Activated CD8-positive, alpha-beta memory T cell treated with anti-CD3 and anti-CD28 coated beads, Interleukin-2, amount 50 U/mL, for 48 hours (primary cell): ENCODE results near the gene CSNK1G1.
"Not testable (repeated sequence)": the region's sequence is repeated elsewhere in the genome, so short reads cannot be mapped to it uniquely, and the experiment has no call there.

Experiments used
- DNase-seq: peaks from one replicate; pipeline ENCODE4 v3.0.0-alpha.2; 2020

The CSNK1G1 gene

DNA sequence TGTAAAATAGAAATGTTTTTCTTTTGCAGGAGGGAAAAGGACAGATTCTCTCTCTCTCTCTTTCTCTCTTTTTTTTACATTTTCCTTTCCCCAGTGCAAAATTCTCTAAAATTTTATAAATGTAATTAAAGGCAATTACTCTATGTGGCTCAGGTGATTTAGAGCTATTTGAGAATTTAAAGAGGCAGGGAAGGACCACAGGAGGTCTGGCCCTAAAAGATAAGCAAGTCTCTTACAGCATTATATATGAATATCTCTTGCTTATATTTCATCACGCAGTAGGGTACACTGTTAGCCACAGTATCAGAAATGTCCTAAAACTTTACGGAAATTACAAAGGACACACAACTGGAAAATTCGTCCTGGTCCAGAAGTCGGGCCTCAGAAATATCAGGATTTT is 122.7 kb downstream of the CSNK1G1 start:
- no peak for DNase-seq

GRCh38 chr15:64232400-64232799 is 123.6 kb downstream of the CSNK1G1 start:
- no peak for DNase-seq

GRCh38 chr15:64229129-64229724 is 126.7 kb downstream of the CSNK1G1 start:
- no peak for DNase-seq

DNA sequence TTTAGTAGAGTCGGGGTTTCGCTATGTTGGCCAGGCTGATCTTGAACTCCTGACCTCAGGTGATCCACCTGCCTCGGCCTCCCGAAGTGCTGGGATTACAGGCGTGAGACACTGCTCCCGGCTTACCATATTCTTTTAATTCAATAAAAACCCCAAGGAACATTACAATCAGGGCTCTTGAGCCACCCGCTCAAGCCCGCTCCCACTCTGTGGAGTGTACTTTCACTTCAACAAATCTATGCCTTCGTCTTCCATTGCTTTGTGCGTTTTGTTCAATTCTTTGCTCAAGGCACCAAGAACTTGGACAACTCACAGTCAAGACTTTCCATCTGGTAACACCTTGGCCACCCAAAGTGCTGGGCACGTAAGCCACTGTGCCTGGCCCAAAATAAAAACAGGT is 130.2 kb downstream of the CSNK1G1 start:
- no peak for DNase-seq

DNA sequence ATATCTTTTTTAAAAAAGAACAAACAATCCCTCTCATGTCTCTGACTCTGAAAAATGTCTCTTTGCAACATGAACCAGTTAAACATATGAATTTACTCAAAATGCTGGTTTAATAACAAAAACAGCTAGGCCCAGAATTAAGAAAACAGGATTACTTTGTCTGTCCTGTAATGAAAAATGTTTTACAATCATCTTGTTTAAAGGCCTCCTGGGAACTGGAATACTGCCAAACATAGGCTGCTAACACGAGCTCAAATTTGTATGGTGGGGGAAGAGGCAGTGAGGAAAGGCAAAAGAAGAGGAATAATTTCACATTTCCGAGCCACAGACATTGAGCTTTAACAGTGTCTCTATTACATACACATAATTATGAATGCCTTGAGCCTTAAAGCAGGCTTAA is 131.5 kb downstream of the CSNK1G1 start:
- DNase-seq, result no peak

GRCh38 chr15:64223882-64224281 is 132.1 kb downstream of the CSNK1G1 start:
- DNase-seq, result no peak

DNA sequence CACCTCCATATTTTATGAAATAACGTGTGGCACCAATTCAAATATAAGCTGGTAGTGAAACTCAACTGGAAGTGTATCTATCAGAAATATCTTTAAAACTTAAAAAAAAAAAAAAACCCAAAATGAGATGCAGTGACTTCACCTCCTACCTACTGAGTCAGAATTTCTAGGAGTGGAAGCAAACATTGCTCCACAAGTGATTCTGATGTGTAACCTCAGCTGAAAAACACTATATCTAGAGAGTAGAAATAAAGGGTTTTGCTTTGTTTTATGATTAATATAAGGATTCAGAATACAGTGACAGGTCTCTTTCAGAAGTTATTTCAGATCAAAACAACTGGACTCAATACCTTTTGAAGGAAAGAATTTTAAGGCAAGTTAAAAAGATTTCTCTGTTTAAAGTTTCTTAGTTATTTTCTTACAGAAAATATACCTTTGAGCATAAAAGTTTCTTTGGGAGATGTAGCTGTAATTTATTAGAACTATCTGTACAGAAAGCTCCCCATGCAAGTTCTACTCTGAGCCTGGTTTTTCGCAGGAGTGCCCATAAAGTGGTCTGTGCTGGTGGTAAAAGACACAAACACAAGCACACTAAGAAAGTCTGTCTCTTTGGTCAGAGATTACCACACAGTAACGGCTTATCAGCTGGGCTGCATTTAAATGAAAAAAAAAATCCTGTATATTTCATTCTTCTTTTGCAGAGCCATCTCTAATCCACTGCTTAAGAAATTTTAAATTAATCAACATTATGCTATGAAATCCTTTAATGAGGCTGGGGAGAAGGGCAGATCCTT is 133.2 kb downstream of the CSNK1G1 start:
- DNase-seq, result no peak

- not testable (repeated sequence) for DNase-seq
Observed at GRCh38 chr15:64221911-64222310, 134.1 kb downstream of the CSNK1G1 start.

DNA sequence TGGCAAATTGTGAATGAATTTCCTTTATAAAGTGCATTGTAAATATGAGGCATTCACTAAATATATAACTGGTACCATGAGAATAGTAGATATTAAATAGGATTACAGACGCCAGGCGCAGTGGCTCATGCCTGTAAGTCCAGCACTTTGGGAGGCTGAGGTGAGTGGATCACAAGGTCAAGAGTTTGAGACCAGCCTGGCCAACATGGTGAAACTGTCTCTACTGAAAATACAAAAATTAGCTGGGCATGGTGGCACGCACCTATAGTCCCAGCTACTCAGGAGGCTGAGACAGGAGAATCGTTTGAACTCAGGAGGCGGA is 138.6 kb downstream of the CSNK1G1 start:
- not testable (repeated sequence) for DNase-seq

- no peak for DNase-seq
Observed at GRCh38 chr15:64216730-64217428, 139.1 kb downstream of the CSNK1G1 start.

GRCh38 chr15:64216196-64216595 is 139.8 kb downstream of the CSNK1G1 start:
- DNase-seq, result no peak

- no peak for DNase-seq
Observed at GRCh38 chr15:64213646-64214045, 142.3 kb downstream of the CSNK1G1 start.

DNA sequence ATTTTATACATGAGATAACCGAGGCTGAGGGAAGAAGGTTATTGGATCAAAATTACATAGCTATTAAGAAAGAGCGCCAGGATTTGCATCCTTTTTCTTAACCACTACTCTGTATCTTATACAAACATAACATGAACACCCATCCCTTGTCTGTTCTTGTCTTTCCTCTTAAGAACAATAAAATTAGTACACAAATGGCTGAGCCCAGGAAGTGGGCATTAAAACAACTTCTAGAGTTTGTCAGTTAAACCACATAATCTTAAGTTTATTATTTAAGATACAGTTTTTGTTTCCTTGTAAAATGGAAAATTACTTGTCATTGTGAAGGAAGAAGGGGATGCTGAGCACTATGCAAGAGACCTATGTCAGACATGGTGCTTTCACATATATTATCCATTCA is 144.3 kb downstream of the CSNK1G1 start:
- no peak for DNase-seq

GRCh38 chr15:64210371-64210770 is 145.6 kb downstream of the CSNK1G1 start:
- DNase-seq, result no peak

GRCh38 chr15:64209680-64210334 is 146.2 kb downstream of the CSNK1G1 start:
- no peak for DNase-seq

- DNase-seq, result no peak
Observed at GRCh38 chr15:64205202-64205601, 150.8 kb downstream of the CSNK1G1 start.

- no peak for DNase-seq
Observed at GRCh38 chr15:64197425-64197824, 158.5 kb downstream of the CSNK1G1 start.

GRCh38 chr15:64193971-64194370 is 162.0 kb downstream of the CSNK1G1 start:
- no peak for DNase-seq

DNA sequence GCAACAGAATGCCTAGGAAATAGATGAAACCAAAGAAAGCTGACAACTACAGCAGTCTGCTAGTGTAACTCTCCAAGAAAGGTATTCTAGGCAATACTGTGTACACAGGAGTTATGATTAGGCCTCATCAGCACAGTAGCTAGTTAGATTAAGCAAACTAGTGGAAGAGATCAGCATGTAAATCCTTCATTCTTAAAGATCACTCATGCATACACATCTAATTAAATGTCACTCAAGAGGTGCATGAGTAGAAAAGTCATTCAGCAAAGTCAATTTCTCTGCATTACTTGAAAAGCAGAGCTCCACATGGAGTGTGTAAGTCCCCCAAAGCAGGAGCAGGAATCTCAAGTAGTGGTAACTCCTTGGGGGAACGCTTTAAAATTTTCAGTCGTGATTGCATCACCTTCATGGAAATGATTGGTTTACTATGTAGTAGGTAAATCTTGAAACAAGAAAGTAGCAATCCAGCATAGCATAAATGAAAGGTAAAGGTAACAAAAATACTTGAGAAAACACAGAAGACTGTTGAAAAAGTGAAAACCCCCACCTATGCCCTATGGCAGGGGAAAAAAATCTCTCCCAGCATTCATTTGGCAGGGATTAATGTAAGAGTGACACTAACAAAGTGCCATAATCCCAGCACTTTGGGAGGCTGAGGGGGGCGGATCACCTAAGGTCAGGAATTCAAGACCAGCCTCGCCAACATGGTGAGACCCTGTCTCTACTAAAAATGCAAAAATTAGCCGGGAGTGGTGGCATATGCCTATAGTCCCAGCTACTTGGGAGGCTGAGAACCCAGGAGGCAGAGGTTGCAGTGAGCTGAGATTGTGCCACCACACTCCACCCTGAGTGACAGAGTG is 163.8 kb downstream of the CSNK1G1 start:
- DNase-seq, result no peak

GRCh38 chr15:64187396-64188191 is 168.4 kb downstream of the CSNK1G1 start:
- DNase-seq, result no peak

- DNase-seq, result no peak
Observed at GRCh38 chr15:64185146-64185911, 170.6 kb downstream of the CSNK1G1 start.
